ENCODE measurements around the gene TWIST2.

TWIST2 gene

GRCh38 chr2:238839428-238839827 lies 8.5 kb upstream of the TWIST2 start:
- no peak for DNase-seq

GRCh38 chr2:238841542-238842164 lies 6.2 kb upstream of the TWIST2 start:
- DNase-seq, result no peak

GRCh38 chr2:238843476-238843875 lies 4.4 kb upstream of the TWIST2 start:
- DNase-seq, result no peak

GRCh38 chr2:238845583-238846377 lies 2.1 kb upstream of the TWIST2 start:
- DNase-seq, result no peak

- DNase-seq, result no peak
Measured at GRCh38 chr2:238846378-238846627, 1.6 kb upstream of the TWIST2 start.

- DNase-seq, result no peak
Measured at GRCh38 chr2:238846628-238847418, 1.1 kb upstream of the TWIST2 start.

GRCh38 chr2:238847419-238847801 lies 475 bp upstream of the TWIST2 start:
- no peak for DNase-seq

- DNase-seq, result no peak
Measured at GRCh38 chr2:238848691-238848975, 748 bp downstream of the TWIST2 start.

GRCh38 chr2:238848976-238849853 lies 1.3 kb downstream of the TWIST2 start:
- no peak for DNase-seq

GRCh38 chr2:238850091-238850490 lies 2.2 kb downstream of the TWIST2 start:
- DNase-seq, result no peak

- no peak for DNase-seq
Measured at GRCh38 chr2:238851026-238851425, 3.1 kb downstream of the TWIST2 start.

GRCh38 chr2:238851761-238852160 lies 3.9 kb downstream of the TWIST2 start:
- DNase-seq, result no peak

- DNase-seq, result no peak
Measured at GRCh38 chr2:238852206-238852869, 4.5 kb downstream of the TWIST2 start.

- DNase-seq, result no peak
Measured at GRCh38 chr2:238853218-238853617, 5.3 kb downstream of the TWIST2 start.

- no peak for DNase-seq
Measured at GRCh38 chr2:238853721-238854120, 5.8 kb downstream of the TWIST2 start.

- no peak for DNase-seq
Measured at GRCh38 chr2:238854246-238854645, 6.4 kb downstream of the TWIST2 start.

GRCh38 chr2:238854699-238855229 lies 6.9 kb downstream of the TWIST2 start:
- DNase-seq, result no peak

GRCh38 chr2:238855299-238855698 lies 7.4 kb downstream of the TWIST2 start:
- no peak for DNase-seq

GRCh38 chr2:238855891-238856580 lies 8.2 kb downstream of the TWIST2 start:
- no peak for DNase-seq

GRCh38 chr2:238856713-238857567 lies 9.1 kb downstream of the TWIST2 start:
- DNase-seq, result no peak

- no peak for DNase-seq
Measured at GRCh38 chr2:238857959-238858358, 10.1 kb downstream of the TWIST2 start.

Data from NCI-H1417 treated with DMSO at 0.1 percent for 48 hours (cell line).